ENCODE measurements around the gene LRRC72.
"Not testable (repeated sequence)": the region's sequence is repeated elsewhere in the genome, so short reads cannot be mapped to it uniquely, and the experiment has no call there.

The LRRC72 gene

DNA sequence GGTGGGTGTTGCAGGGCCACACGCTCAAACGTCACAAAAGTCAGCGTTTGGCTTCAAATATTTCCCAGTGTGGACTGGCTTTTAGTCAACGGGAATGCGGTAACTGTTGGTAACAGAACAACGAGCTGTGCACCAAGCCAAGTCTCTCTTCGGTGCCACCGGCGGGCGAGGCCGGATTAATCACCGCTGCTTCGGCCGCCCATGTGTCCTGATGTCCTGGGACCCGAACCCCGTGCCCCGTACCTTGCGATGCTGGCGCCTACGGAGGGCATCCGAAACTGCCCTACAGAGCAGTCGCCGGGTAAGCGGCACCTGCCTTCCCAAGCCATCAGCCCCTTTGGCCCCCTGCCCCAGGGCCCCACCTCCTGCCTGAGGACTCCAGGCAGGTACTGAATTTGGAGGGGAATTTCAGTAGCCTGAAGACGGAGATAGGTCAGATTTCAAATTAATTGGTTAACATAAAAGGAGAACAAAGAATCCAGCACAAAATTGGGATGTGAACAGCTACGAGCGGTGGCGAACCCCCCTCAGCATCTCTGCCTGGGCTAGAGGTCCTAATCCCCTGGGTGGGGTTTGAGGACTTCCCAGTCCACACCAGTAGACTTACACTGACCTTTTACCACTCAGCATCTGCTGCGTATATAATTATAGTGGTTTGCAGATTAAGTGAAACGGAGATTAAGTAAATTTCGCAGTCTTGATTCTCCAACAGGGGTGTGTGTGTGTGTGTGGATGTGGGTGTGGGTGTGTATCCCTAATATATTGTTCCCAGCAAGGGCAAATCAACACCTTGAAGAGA, at the start of gene LRRC72:
Gene LRRC72, plus strand, starts transcription at position 84 of the 799 bp plus-strand sequence. Its CDS starts 128 bp downstream, at position 212.
- DNase-seq, result no peak

DNA sequence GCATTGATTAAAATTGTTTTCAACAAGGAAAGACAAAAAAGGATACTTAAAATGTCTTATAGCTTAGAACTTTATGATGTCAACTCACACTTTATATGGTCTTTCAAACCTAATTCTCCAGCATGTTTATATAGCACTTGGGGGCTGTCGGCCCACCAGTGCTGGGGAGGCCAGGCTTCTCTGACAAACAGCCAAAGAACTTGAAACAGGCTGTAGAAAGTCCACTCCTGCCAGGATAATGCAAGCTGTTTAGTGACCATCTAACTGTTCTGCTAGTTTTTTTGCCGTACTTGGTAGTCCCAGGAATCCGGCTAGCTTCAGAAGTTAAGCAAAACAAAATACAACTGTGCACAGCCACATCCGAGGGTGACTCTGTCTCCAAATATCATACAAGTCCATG, 47.5 kb upstream of the LRRC72 start:
- DNase-seq, result no peak

DNA sequence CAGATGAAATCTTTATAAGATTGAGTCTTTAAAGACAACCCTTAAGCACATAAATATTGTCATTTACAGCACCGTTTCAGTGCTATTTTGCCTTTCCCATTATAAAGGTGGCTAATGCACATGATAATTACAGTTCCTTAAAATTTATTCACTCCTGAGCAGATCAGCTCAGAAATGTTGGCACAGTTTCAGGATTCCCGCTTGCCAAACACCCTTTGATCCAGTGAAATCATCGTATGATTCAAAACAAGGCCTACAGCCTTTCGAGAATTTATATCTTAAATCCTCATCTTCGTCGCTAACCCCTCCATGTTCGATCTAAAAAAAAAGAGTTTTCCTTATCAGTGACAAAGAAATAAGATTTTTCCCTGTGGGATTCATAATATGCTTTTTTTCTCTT, 47.0 kb upstream of the LRRC72 start:
- DNase-seq, result no peak

DNA sequence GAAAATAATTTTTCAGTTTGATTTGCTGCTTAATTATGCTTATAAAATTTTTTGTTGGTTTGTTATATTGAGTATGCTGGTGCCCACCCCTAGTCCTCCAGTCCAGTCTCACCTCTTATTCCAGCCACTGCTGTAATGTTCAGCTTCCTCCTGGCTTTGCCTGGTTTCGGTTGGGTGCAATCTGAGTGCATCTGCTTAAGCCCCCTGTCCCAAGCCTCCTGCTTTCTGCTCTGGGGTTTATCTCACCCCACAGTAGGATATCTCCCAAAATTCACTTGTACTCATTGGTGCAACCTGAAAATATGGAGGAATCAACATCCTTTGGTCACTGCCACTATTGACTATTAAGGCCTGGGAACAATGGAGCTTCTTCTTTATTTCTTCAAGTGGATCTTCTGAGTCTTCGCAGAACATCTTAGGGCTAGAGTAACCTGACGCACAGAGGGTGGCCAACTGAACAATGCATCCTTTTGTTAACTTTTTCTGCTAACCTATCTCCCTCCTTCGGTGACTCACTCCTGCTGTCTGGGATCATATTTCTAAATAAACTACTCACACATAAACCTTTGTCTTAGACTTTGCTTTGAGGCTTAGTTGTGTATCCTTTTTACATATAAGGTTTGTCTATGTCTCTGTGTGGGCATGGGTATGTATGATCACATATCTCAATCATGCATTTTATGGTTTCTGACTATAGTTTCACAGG, 42.0 kb upstream of the LRRC72 start:
- peak; percentile 83 to 94 for DNase-seq

DNA sequence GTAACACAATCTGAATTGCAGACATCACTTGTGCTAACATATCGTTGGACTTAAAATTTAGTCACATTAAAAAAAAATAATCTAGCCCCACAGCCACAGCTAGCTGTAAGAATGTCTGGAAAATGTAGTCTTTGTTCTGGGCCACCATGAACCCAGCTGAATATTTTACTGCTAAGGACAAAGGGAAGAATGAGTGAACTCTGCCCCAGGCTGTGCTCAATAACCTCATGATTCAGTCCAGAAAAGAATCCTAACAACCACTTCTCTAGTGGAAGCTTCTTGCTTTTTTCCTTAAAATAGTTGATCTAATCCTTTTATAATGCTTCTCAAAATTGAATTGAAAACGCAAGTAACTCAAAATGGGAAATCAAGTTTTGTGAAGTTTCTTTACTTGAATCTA, 35.5 kb upstream of the LRRC72 start:
- no peak for DNase-seq

DNA sequence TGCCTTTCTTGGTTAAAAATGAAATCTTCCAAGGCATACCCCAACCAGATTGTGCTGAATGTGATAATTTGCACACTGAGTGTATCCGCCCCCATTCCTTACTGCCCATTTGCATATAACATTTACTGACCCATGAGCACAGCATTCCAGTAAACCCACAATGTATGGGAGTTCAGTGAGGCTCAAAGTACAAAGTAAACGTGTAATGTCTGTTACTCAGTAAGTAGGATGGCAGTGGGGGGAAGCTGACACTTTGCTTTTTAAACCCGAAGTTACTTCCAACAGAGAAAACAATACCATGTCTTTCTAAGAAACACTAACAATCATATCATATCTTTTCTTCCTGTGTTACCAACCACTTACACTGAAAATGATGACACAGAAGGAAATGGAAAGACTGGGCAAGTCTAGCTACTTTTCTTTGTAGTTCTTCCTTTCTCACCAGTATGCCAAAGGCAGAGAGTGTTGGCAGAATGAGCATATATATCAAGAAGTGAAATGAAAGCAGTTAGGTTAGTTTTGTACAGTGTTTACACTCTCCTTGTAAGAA, 34.0 kb upstream of the LRRC72 start:
- DNase-seq, result peak; percentile 77 to 86

DNA sequence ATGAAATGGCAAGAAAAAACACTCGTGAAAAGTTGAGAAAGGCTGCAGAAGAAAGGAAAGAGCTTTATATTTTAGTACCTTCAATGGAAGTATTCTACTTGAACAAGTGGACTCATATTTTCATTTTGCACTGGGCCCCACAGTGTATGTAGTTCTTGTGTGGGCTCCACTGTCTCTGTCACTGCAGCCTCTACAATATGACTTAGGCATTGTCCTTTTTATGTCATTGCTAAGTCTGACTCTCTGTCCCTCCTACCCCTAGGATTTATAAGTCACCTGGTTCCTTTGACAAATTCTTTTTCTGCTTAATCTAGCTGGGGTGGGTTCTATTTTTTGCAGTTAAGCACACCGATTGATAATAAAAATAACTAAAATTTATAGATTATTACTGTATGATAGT, 33.4 kb upstream of the LRRC72 start:
- no peak for DNase-seq

DNA sequence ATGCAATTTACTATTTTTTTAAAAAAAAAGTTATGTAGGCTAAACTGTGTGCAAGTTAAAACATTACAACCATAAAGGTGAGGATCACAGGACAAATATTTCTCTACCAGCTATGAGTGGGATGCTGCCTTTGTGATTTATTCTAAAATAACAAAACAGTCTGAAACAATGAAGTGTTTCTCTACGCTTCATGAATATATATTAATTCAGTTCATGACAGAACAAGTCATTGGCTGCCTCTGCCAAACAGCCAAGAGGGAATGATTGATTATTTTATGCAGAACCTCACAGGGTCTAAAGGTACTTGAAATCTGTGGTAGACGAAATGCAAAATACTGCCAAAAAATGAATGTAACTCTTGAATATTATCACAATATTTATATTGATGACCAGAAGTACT, 32.1 kb upstream of the LRRC72 start:
- peak in 1 of 2 experiments; percentile 18 for DNase-seq

DNA sequence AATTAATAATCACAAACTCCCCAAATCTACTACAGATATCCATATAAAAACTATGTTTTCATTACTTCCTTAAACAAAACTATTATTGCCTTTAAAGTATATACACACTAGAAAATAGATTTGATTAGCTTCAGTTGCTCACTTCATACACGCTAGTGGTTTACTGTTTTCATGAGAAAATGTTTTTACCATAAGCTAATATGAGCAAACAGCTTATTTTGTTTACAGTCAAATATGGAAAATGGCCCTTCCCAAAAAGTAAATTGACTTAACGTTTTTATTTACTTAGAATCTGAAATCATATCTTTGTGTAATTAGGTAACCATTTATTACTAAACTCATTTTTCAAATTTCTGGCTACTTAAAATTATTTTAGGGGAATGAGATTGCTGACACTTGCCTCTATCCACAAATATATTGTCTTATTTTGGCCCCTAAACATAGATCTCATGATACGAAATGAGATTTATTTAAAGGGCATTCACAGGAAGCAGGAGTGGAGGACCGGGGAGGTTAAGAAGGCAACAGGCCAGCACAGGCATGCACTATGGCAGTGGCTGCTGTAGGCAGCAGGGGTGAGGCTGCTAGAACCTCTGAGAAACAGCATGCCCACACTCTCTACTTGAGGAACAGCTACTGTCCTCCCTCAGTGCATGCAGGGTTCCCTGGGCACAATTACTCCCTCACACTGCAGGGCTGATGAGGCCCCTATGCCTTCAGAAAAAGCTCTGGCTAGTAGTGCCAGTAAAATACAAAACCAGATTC, 31.5 kb upstream of the LRRC72 start:
- DNase-seq, result no peak

DNA sequence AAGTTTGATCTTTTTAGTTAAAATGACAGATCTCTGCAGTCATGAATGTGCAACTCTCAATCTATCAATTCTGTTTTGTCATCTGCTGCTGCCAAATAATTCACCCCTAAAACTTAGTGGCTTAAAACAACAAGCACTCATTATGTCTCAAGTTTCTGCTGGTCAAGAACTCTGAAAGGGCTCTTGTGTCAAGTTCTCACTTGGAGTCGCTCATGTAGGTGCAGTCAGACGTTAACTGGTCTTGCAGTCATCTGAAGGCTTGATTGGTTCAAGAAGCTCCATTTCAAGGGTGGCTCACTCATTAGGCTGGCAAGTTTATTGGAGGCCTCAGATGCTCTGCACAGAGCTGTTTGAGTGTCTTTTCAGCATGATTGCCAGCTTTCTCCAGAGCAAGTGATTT, 28.5 kb upstream of the LRRC72 start:
- no peak for DNase-seq

DNA sequence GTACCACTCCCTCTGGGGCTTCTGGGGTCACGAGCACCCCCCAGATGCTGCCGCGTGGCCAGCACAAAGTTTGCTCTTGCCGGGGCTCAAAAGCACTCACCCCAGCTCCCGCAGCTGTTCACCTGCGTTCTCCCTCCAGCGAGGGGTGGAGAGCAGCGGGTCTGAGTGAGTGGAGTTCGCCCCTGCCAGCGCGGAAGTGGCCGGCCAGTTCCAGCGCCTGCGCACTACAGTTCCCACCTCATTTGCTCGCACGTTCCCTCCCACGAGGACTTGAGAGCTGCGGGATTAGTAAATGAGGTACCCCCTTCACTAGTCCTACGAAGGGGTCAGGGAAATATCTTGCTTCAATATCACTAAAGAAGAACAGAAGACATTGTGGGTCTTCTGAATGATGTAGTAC, 24.3 kb upstream of the LRRC72 start:
- DNase-seq, result no peak

DNA sequence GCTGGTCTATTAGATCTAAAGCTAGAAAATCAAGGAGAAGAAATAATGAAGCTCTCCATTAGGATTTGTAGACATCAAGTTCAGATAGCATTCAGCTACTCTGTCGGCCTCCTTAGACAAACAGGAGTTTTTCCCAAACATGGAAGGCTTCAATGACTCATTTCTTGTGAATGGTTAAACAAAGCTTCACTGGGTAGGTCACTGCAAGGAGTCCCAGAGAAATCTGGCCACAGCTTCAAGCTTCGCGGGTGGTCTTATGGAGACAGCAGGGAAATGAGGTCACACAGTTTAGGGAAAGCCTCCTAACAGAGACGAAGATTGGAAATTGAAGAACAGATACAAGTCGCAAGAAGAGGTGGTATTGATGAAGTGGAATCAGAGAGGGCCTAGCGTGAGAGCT, 22.6 kb upstream of the LRRC72 start:
- no peak for DNase-seq

DNA sequence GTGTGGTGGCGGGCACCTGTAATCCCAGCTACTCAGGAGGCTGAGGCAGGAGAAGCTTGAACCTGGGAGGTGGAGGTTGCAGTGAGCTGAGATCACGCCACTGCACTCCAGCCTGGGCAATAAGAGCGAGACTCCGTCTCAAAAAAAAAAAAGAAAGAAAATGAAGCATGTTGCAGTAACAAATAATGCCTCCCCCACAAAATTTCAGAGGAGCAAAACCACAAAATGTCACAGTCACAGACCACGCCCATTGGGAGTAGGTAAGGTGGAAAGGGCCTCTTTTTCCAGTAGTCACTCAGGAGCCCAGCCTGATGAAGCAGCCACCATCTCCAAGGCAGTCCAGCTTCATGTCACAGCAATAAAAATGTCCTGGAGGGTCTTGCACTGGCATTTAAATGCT, 20.2 kb upstream of the LRRC72 start:
- DNase-seq, result not testable (repeated sequence)

DNA sequence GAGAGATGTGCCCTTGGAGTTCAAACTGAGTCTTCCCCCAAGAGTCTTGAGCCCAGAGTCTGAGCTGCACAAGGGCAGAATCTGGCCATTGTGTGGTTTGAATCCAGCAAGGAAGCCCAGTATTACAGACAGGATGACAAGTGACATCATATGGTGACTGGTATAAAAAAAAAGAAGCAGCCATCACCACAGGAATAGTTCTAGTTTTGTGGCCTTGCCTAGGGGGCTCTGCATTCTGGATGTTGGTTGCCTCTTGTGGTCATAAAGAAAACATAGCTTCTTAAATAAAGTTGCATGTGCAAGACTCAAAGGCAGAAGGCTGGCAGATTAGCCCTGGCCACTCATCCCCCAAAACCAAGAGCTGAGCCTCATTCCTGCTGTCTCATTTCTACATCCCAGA, 16.8 kb upstream of the LRRC72 start:
- no peak for DNase-seq

DNA sequence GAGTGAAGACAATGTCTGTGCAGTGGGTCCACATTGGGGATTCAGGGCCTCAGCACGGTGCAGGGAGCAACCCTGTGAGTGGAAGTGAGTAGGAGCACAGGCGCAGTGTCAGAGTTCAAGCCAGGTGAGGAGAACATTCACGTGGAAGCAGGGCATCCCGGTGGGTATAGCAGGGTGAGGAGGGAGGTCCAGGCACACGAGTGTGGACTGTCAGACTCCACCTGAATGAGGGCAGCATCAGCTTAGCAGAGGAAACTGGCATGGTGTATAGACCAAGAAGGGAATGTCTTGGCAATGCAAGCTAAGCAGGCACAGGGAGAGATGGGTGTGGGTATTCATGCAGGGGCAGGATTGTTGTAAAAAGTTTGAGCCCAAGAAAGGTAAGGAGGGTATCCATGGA, 15.3 kb upstream of the LRRC72 start:
- no peak for DNase-seq

DNA sequence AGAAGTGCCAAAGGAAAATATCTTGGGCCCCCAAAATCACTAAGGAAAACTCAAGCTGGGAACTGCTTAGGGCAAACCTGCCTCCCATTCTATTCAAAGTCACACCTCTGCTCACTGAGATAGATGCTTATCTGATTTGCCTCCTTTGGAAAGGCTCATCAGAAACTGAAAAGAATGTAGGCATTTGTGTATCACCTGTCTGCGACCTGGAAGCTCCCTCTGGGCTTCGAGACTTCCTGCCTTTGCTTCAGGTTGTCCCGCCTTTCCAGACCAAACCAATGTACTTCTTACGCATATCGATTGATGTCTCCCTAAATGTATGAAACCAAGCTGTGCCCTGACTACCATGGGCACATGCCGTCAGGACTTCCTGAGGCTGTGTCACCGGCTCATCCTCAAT, 14.5 kb upstream of the LRRC72 start:
- DNase-seq, result no peak

DNA sequence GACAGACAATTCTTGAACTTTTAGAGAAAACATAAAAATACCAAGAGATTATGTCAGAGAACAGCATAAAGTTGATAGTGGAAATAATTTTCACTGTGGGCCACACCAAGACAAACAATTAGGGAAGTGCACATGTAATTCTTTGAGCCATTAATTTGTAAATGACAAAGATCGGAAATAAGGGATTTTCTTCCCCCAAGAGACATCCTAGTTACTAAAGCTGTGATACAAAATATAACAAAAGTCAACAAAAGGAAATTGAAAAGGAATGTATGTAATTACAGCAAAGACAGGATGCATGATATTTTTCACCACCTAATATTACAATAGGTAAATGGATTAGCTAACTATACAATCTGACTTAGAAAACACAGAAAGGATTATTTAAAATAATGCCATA, 12.4 kb upstream of the LRRC72 start:
- DNase-seq, result no peak

DNA sequence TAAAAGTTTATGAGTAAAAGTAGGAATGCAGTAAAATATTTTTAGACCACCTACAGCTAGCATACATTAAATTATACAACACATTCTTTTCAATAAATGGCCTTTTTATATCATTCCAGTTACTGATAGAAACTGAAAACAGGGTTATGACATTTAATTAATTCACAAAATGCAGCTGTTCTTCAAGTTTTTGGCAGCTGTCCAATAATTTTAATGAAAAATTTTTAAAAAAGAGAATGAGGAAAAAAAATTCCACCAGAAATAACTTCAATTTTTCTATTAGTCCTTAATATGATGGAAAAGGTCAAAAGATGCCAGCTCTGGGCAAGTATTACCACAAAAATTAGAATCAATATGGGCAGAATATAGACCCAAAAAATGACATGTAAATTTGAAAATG, 11.9 kb upstream of the LRRC72 start:
- DNase-seq, result no peak

DNA sequence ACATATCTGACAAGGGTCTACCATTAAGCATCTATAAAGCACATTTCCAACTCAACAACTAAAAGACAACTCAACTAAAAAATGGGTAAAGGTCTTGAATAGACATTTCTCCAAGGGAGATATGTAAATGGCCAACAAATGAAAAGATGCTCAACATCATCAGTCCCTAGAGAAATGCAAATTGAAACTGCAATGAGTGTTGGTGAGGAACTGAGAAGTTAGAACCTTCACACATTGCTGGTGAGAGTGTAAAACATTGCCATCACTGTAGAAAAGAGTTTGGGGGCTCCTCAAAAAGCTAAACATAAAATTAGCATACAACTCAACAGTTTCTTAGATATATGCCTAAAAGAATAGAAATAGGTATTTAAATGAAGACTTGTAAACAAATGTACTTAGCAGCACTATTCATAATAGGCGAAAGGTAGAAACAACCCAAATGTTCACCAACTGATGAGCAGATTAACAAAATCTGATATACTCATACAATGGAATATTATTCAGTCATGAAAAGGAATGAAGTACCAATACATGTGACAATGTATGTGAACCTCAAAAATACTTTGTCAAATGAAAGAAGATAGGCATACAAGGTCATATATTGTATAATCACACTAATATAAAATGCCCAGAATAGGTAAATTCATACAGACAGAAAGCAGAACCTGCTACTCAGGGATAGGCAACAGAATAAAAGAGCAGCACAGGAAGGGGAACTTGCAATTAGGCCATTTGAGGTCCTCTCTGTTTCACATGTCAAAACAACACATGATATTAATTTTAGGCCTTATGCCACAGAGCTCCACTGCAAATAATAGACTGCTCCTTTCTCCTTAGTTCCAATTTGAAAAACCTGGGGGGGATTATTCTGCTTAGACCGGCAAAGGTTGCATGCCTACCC, 10.6 kb upstream of the LRRC72 start:
- peak in 1 of 2 experiments; percentile 8 for DNase-seq

DNA sequence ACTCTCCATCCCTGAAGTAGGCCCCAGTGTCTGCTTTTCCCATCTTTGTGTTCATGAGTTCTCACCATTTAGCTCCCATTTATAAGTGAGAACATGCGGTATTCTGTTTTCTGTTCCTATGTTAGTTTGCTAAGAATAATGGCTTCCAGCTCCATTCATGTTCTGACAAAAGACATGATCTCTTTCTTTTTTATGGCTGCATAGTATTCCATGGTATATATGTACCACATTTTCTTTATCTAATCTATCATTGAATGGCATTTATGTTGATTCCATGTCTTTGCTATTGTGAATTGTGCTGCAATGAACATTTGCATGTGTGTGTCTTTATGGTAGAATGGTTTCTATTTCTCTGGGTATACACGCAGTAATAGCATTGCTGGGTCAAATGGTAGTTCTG, 6.6 kb upstream of the LRRC72 start:
- not testable (repeated sequence) for DNase-seq

DNA sequence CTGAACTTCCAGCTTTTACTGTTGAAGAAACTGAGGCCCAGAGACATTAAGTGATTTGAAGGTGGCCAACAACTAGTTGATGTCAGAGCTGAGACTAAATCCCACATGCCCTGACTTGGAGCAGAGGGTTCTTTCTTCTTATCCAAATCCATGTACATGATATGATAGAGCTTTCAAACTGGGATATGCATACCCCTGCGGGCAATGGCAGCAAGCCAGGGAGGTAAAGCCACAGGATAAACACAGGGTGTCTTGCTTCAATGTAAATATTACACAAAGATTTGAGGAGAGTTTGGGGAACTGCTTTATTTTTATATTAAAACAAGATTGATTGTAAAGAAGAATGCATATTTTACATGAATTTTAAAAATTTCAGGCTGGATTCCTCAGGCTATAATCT, 2.3 kb upstream of the LRRC72 start:
- DNase-seq, result no peak

DNA sequence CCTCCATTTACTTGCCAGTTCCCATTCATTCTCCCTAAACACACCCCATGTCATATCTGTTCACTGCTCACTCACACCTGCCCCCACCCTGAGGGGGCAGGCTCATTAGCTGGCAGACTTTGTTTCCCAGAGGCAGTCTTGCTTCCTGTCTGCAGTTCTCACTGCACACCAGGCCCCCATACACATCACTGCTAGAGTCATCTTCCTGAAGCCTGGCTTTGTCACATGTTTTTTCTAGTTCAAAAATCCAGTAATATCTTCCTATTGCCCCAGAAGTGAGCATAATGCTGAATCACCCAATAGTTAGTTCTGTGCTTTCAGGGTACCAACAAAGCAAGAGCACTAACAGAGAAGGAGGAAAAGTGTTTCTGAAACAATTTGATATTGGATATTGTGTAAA, 1.9 kb downstream of the LRRC72 start:
- no peak for DNase-seq
